HFF-Myc (cell line): Measurements from ENCODE around the gene ERG.

Experiments used
- DNase-seq: peaks from one replicate; pipeline ENCODE4 v3.0.0-alpha.2; 2011; ENCODE audit warnings: low read depth; ENCODE audit errors: extremely low read depth
- H3K4me3 ChIP-seq: replicated peaks from 2 replicates; pipeline ENCODE4 v1.5.1; 2011; ENCODE audit warnings: low read depth, mild to moderate bottlenecking, control low read depth, low read length
- CTCF ChIP-seq: IDR thresholded peaks from 2 replicates; pipeline ENCODE4 v1.5.1; 2012; ENCODE audit warnings: mild to moderate bottlenecking, low read depth, low read length, control low read depth; ENCODE audit errors: missing control alignments

ERG gene

GRCh38 chr21:38342739-38343138 is 155.5 kb downstream of the ERG start:
- no peak for DNase-seq
- no peak overlapping the region for H3K4me3 ChIP-seq
- no peak for TF ChIP-seq CTCF

GRCh38 chr21:38341546-38342012 is 156.7 kb downstream of the ERG start:
- no peak for DNase-seq

GRCh38 chr21:38340131-38340530 is 158.1 kb downstream of the ERG start:
- no peak for DNase-seq
- no peak overlapping the region for H3K4me3 ChIP-seq
- TF ChIP-seq CTCF, result no peak

More at GRCh38 chr21:38341546-38342012, 156.7 kb downstream of the ERG start:
- TF ChIP-seq CTCF, result no peak
- H3K4me3 ChIP-seq, result no peak overlapping the region

GRCh38 chr21:38337793-38338192 is 160.5 kb downstream of the ERG start:
- DNase-seq, result no peak
- H3K4me3 ChIP-seq, result no peak overlapping the region
- TF ChIP-seq CTCF, result no peak

- DNase-seq, result no peak
- H3K4me3 ChIP-seq, result no peak overlapping the region
- TF ChIP-seq CTCF, result no peak
Observed at GRCh38 chr21:38334866-38335265, 163.4 kb downstream of the ERG start.

- peak; percentile 38 for TF ChIP-seq CTCF
- no peak for DNase-seq
Observed at GRCh38 chr21:38333301-38334272, 164.7 kb downstream of the ERG start.

More at GRCh38 chr21:38333301-38334272, 164.7 kb downstream of the ERG start:
- H3K4me3 ChIP-seq, result no peak overlapping the region
